Activated CD8-positive, alpha-beta memory T cell treated with anti-CD3 and anti-CD28 coated beads for 36 hours (primary cell): Measurements from ENCODE around the gene SYVN1. TPM values are rescaled to one million over a fixed set of nuclear protein-coding genes. Genes with fewer than 3 reads are reported as not detected.

Experiments used
- CTCF ChIA-PET: fragments of 350-600 bp; sonication (Branson Sonifier 250); formaldehyde crosslinking; loops from one replicate; lab custom pipeline; 2021; ENCODE audit warnings: antibody characterized with exemption; lab: Charles Lee
- POLR2A ChIA-PET: fragments of 350-600 bp; sonication (Branson Sonifier 250); formaldehyde crosslinking; loops from one replicate; lab custom pipeline; 2021; ENCODE audit warnings: antibody characterized with exemption; lab: Charles Lee
- total RNA-seq, 2 experiments: library from RNA; stranded (reverse); gene quantifications; one replicate each; pipeline ENCODE4 v1.2.3, GENCODE V29; 2021

The SYVN1 gene
- total RNA-seq, 2 experiments from 2014 or later: 33.8 to 36.6 TPM

DNA sequence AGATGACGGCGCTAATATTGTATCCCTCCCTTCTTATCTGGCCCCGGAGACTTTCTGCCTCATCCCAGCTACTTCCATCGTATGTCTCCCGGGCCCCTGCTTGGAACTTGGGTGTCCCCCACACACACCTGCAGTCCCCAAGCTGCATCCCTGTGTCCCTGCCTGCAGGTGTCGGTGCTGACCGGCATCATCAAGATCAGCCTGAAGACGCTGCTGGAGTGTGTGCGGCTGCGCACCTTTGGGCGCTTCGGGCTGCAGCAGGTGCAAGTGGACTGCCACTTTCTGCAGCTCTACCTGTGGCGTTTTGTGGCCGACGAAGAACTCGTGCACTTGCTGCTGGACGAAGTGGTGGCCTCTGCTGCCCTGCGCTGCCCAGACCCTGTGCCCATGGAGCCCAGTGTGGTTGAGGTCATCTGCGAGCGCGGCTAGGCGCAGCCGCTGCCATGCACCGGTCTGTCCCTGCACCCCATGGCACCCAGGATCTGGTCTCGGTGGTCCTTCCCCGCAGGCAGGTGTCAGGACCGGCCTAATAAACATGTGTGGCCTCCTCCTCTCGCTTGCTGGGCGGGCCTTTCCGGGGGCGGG lies 23.1 kb downstream of the SYVN1 start:
- POLR2A ChIA-PET: interaction anchor here (0.6 to 3.9 kb wide), 5 partner anchors 10 to 66 kb away, joined by 5 to 17 read pairs (median 9); partner anchors contain the start of genes FAU, MRPL49 and VPS51

GRCh38 chr11:65110354-65110861 lies 23.9 kb downstream of the SYVN1 start:
- POLR2A ChIA-PET: interaction anchor here (1.9 to 3.9 kb wide), 3 partner anchors 9 to 14 kb away, joined by 9 to 17 read pairs (median 15); partner anchors contain the start of genes FAU, MRPL49 and VPS51
- CTCF ChIA-PET: interaction anchor here (0.5 to 7.4 kb wide), 19 partner anchors 9 to 249 kb away, joined by 3 to 109 read pairs (median 3); partner anchors contain the start of genes CAPN1, DPF2, FAU and MRPL49

More for the DNA sequence above, 23.1 kb downstream of the SYVN1 start:
- CTCF ChIA-PET: interaction anchor here (0.9 to 7.4 kb wide), 18 partner anchors 8 to 249 kb away, joined by 3 to 109 read pairs (median 3); partner anchors contain the start of genes ARL2, CAPN1, DPF2 and FAU

DNA sequence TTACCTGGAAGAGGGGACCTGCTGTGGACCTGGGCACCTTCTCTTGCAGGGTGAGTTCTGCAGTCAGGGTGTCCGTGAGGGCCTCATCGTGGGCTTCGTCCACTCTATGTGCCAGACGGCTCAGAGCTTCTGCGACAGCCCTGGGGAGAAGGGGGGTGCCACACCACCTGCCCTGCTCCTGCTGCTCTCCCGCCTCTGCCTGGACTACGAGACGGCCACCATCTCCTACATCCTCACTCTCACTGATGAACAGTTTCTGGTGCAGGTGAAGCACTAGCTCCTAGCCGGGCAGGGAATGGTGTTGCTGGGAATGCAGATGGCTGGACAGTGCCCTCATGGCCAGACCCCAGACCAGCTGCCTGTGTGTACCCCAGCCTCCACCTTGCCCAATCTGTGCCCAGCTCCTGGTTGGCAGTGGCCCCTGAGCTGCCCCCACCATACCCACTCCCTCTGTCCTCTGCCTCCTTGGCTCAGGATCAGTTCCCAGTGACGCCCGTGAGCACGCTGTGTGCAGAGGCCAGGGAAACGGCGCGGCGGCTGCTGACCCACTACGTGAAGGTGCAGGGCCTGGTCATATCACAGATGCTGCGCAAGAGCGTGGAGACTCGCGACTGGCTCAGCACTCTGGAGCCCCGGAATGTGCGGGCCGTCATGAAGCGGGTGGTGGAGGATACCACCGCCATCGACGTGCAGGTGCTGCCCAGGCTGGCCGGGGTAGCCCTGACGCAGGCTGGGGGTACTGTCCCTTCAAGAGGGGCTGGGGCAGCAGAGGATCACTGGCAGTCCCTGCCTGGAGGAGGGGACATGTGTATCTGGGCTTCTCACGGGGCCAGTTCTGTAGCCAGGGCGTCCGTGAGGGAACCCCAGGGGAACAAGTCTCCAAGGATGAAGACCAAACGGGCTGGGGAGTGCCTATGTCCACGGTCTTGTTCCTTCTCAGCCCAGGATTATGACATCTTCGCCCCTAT lies 24.8 kb downstream of the SYVN1 start:
- ChIA-PET CTCF (interaction anchor here (0.5 to 7.4 kb wide), 11 partner anchors 10 to 264 kb away, joined by 3 to 109 read pairs (median 4); partner anchors contain the start of genes CAPN1, DPF2, FAU and MRPL49), POLR2A (interaction anchor here (1.2 to 3.9 kb wide), 3 partner anchors 8 to 12 kb away, joined by 3 to 15 read pairs (median 9); partner anchors contain the start of genes FAU and MRPL49)

DNA sequence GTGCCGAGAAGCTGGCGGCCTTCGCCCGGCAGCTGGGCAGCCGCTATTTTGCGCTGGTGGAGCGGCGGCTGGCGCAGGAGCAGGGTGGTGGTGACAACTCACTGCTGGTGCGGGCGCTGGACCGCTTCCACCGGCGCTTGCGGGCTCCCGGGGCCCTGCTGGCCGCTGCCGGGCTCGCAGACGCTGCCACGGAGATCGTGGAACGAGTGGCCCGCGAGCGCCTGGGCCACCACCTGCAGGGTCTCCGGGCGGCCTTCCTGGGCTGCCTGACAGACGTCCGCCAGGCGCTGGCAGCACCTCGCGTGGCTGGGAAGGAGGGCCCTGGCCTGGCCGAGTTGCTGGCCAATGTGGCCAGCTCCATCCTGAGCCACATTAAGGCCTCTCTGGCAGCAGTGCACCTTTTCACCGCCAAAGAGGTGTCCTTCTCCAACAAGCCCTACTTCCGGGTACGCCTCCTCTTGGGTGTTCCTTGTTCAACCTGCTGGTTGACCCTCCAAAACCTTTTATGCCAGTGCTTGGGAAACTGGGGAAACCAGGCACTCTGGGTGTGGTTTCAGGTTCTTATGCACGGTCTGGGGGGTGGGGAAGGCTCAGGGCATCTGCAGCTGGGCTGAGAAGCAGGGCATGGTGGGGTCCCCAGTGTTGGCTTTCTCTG lies 25.7 kb downstream of the SYVN1 start:
- CTCF ChIA-PET: interaction anchor here (1.0 to 7.4 kb wide), 3 partner anchors 8 to 263 kb away, joined by 3 to 109 read pairs (median 7); partner anchors contain the start of genes VPS51 and ZNHIT2
- POLR2A ChIA-PET: interaction anchor here (1.2 kb wide), 1 partner anchor 10 kb away, joined by 3 read pairs; no protein-coding TSS in a partner anchor

- ChIA-PET CTCF (interaction anchor here (1.8 to 7.4 kb wide), 2 partner anchors 9 kb away, joined by 7 to 109 read pairs; partner anchors contain the start of genes VPS51 and ZNHIT2), POLR2A (interaction anchor here (1.2 kb wide), 1 partner anchor 10 kb away, joined by 3 read pairs; no protein-coding TSS in a partner anchor)
Measured at GRCh38 chr11:65107751-65108468, 26.4 kb downstream of the SYVN1 start.

DNA sequence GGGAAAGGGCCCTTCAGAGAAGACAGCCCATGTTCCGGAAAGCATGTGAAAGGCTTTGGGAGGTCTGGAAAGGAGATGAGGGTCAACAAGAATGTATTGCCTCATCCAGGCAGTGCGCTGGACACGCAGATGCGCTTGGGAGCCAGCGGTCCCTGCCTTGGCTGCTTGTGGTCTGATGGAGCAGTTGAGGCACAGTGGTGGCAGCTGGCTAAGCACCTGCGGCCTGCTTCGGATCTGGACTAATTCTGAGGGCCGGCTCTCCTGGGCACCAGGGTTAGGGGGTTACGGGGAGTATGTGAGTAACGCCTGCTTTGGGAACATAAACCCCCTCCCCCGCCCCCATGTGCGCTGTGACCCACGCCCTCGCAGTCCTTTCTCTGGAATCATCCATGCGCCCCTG lies 27.2 kb downstream of the SYVN1 start:
- POLR2A ChIA-PET: no interaction called here
- CTCF ChIA-PET: interaction anchor here (1.8 to 7.4 kb wide), 2 partner anchors 8 to 10 kb away, joined by 7 to 109 read pairs; partner anchors contain the start of genes VPS51 and ZNHIT2

GRCh38 chr11:65104628-65105027 lies 29.7 kb downstream of the SYVN1 start:
- ChIA-PET CTCF (interaction anchor here (10.6 kb wide), 1 partner anchor 6 kb away, joined by 109 read pairs; the partner anchor contains the start of gene TM7SF2), POLR2A (no interaction called here)

DNA sequence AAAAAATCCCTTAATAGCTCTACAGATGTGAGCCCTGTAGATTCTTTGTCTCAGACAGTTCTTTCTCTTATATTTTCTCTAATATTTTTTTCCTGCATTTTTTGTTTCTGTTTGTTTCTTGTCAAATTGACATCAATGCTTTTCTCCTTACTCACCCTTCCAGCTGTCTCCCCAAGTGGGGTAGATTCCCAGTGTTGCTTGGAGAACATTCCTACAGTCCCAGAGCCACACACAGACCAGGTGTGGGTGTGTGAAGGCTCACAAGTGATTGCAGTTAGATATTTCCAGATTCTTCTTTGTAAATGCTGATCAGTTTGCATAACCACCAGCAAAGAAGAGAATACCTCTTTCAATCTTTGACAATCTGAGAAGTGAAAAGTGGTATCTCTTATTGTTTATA lies 30.8 kb downstream of the SYVN1 start:
- POLR2A ChIA-PET: interaction anchor here (0.6 kb wide), 1 partner anchor 399 kb away, joined by 3 read pairs; no protein-coding TSS in a partner anchor
- CTCF ChIA-PET: interaction anchor here (2.1 to 10.6 kb wide), 2 partner anchors 7 to 14 kb away, joined by 5 to 109 read pairs; partner anchors contain the start of genes TM7SF2 and ZNHIT2

- POLR2A ChIA-PET: interaction anchor here (1.2 kb wide), 1 partner anchor 8 kb away, joined by 9 read pairs; no protein-coding TSS in a partner anchor
- CTCF ChIA-PET: interaction anchor here (0.7 to 10.6 kb wide), 5 partner anchors 9 to 209 kb away, joined by 3 to 109 read pairs (median 4); partner anchors contain the start of genes FAU, TM7SF2 and ZNHIT2
Measured at GRCh38 chr11:65102142-65103095, 31.9 kb downstream of the SYVN1 start.

DNA sequence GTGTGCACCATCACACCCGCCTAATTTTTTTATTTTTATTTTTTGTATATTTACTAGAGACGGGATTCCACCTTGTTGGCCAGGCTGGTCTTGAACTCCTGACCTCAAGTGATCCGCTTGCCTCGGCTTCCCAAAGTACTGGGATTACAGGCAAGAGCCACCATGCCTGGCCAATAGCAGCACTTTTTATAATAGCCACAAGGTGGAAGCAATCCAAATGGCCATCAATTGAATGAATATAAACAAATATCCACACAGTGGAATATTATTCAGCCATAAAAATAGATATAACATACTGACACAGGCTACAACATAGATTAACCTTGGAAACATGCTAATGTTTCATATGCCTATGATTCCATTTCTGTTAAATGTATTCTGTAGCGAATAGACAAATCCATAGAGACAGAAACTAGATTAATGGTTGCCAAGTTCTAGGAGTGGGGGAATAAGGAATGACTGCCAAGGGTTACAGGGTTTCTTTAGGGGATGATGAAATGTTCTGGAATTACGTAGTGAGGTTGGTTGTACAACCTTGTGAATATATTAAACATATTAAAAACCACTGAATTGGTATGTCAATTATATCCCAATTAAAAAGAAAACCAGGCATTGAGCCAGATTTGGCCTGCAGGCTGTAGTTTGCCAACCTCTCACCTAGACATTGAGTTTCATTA lies 33.5 kb downstream of the SYVN1 start:
- ChIA-PET POLR2A (interaction anchor here (0.6 to 1.2 kb wide), 2 partner anchors 10 to 18 kb away, joined by 8 to 9 read pairs; no protein-coding TSS in a partner anchor), CTCF (interaction anchor here (10.6 kb wide), 1 partner anchor 10 kb away, joined by 109 read pairs; the partner anchor contains the start of gene TM7SF2)

GRCh38 chr11:65096926-65097325 lies 37.4 kb downstream of the SYVN1 start:
- ChIA-PET CTCF (interaction anchor here (1.1 to 10.6 kb wide), 2 partner anchors 14 to 21 kb away, joined by 4 to 109 read pairs; partner anchors contain the start of genes TM7SF2 and ZNHIT2), POLR2A (interaction anchor here (1.0 to 1.7 kb wide), 7 partner anchors 10 to 38 kb away, joined by 3 to 17 read pairs (median 6); partner anchors contain the start of genes CDCA5, FAU, MRPL49 and TM7SF2)

DNA sequence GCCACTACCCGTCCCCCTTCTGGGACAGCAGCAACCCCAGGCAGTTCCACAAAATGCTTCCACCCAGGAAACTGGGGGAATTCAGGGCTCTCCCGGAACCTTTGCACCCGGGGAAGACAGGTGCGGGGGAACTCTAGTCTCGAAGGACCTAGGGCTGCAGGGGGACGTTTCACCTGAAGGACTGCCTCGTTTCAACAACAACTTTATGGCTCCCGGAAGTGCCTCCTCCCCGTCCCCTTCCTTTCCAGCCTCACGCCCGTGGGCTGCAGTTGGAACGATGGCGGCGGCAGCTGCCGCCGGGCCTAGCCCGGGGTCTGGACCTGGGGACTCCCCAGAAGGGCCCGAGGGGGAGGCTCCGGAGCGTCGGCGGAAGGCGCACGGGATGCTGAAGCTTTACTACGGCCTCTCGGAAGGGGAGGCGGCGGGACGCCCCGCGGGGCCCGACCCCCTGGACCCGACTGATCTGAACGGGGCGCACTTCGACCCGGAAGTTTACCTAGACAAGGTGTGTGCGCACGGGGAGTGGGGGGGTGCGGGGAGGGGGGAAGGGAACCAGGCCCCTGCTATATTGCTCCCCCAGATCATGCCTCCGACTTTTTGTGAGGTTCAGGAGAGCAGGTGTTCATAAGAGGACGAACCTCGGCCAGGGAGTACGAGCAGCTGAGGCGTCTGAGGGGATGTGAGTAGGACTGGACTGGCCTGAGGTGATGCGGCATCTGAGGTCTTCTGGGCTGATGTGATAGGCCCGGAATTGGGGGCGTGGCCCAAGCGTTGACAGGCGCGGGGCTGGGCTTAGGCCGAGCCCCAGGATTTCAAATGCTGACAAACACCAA lies 38.1 kb downstream of the SYVN1 start, which contains the start of gene VPS51:
Gene VPS51 (plus strand): TSS at position 241 of the 833 bp plus-strand sequence. CDS start 37 bp downstream, at position 278.
- POLR2A ChIA-PET: interaction anchor here (0.6 to 1.7 kb wide), 10 partner anchors 9 to 218 kb away, joined by 3 to 17 read pairs (median 5); partner anchors contain the start of genes CDCA5, FAU, MRPL49 and TM7SF2
- CTCF ChIA-PET: interaction anchor here (1.1 to 10.6 kb wide), 2 partner anchors 15 to 21 kb away, joined by 4 to 109 read pairs; partner anchors contain the start of genes TM7SF2 and ZNHIT2

DNA sequence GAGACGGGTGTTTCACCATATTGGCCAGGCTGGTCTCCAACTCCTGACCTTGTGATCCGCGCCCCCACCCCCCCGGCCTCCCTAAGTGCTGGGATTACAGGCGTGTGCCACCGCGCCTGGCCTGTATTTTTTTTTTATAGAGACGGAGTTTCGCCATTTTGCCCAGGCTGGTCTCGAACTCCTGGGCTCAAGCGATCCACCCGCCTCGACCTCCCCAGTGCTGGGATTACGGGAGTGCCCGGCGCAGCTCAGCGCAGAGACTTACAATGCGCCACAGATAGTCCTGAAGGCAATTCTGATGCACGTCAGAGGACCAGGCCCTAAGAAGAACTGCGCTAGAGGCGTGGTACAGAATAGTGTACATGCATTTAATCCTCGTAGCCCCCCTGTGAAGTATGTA lies 38.9 kb downstream of the SYVN1 start:
- CTCF ChIA-PET: interaction anchor here (10.6 kb wide), 1 partner anchor 16 kb away, joined by 109 read pairs; the partner anchor contains the start of gene TM7SF2
- POLR2A ChIA-PET: interaction anchor here (0.7 to 1.7 kb wide), 6 partner anchors 9 to 27 kb away, joined by 3 to 17 read pairs (median 5); partner anchors contain the start of genes CDCA5, MRPL49, TM7SF2 and ZFPL1
